Neuron (in vitro differentiated cells): ENCODE measurements around the gene MYO1E.

ENCODE experiments used
- H2AFZ ChIP-seq: one replicate; pipeline ENCODE4 v1.6.1; 2013; ENCODE audit warnings: low read depth, mild to moderate bottlenecking, inconsistent platforms, low read length, moderate library complexity
- H3K27me3 ChIP-seq: one replicate; pipeline ENCODE4 v1.6.1; 2013; ENCODE audit warnings: low read length; ENCODE audit not compliant: insufficient read depth
- H3K36me3 ChIP-seq: one replicate; pipeline ENCODE4 v1.6.1; 2013; ENCODE audit warnings: low read length; ENCODE audit not compliant: insufficient read depth
- H3K4me1 ChIP-seq: one replicate; pipeline ENCODE4 v1.6.1; 2013; ENCODE audit warnings: low read length; ENCODE audit not compliant: insufficient read depth
- H3K4me3 ChIP-seq: 2 replicates; pipeline ENCODE4 v1.5.1; 2013; ENCODE audit warnings: mild to moderate bottlenecking, low read length, moderate library complexity
- H3K9me3 ChIP-seq: one replicate; pipeline ENCODE4 v1.6.1; 2013; ENCODE audit warnings: low read length

The MYO1E gene

GRCh38 chr15:59223736-59224135, 148.9 kb downstream of the MYO1E start:
- Histone ChIP-seq H3K4me3 (no peak overlapping the region), H3K27me3 (no peaks in the 10 kb centered on the region), H3K9me3 (no peaks in the 10 kb centered on the region), H3K4me1 (no peaks in the 10 kb centered on the region), H3K36me3 (peaks cover 7% of the 10 kb centered on the region), H2AFZ (no peak overlapping the region)

GRCh38 chr15:59222906-59223550, 149.6 kb downstream of the MYO1E start:
- peaks cover 7% of the 10 kb centered on the region for H3K36me3 ChIP-seq

GRCh38 chr15:59221511-59222505, 150.9 kb downstream of the MYO1E start:
- Histone ChIP-seq H3K36me3 (peaks cover 7% of the 10 kb centered on the region), H2AFZ (no peak overlapping the region), H3K9me3 (no peaks in the 10 kb centered on the region), H3K27me3 (no peaks in the 10 kb centered on the region), H3K4me1 (no peaks in the 10 kb centered on the region), H3K4me3 (no peak overlapping the region)

More at GRCh38 chr15:59222906-59223550, 149.6 kb downstream of the MYO1E start:
- Histone ChIP-seq H3K9me3 (no peaks in the 10 kb centered on the region), H3K27me3 (no peaks in the 10 kb centered on the region), H2AFZ (no peak overlapping the region), H3K4me1 (no peaks in the 10 kb centered on the region), H3K4me3 (no peak overlapping the region)

- Histone ChIP-seq H2AFZ (no peak overlapping the region), H3K4me3 (no peak overlapping the region), H3K9me3 (no peaks in the 10 kb centered on the region), H3K27me3 (no peaks in the 10 kb centered on the region), H3K36me3 (peaks cover 4% of the 10 kb centered on the region), H3K4me1 (no peaks in the 10 kb centered on the region)
Measured at GRCh38 chr15:59218710-59219109, 154.0 kb downstream of the MYO1E start.

GRCh38 chr15:59217876-59218498, 154.7 kb downstream of the MYO1E start:
- no peaks in the 10 kb centered on the region for H3K36me3 ChIP-seq

GRCh38 chr15:59216911-59217310, 155.8 kb downstream of the MYO1E start:
- no peak overlapping the region for H3K4me3 ChIP-seq
- H3K36me3 ChIP-seq, result no peaks in the 10 kb centered on the region
- no peaks in the 10 kb centered on the region for H3K9me3 ChIP-seq

More at GRCh38 chr15:59217876-59218498, 154.7 kb downstream of the MYO1E start:
- Histone ChIP-seq H3K4me3 (no peak overlapping the region), H3K27me3 (no peaks in the 10 kb centered on the region), H2AFZ (no peak overlapping the region), H3K9me3 (no peaks in the 10 kb centered on the region), H3K4me1 (no peaks in the 10 kb centered on the region)

GRCh38 chr15:59210186-59210585, 162.5 kb downstream of the MYO1E start:
- H3K4me1 ChIP-seq, result no peaks in the 10 kb centered on the region
- no peak overlapping the region for H3K4me3 ChIP-seq
- no peak overlapping the region for H2AFZ ChIP-seq
- H3K27me3 ChIP-seq, result no peaks in the 10 kb centered on the region
- no peaks in the 10 kb centered on the region for H3K9me3 ChIP-seq
- H3K36me3 ChIP-seq, result peaks cover 14% of the 10 kb centered on the region

More at GRCh38 chr15:59216911-59217310, 155.8 kb downstream of the MYO1E start:
- Histone ChIP-seq H2AFZ (no peak overlapping the region), H3K4me1 (no peaks in the 10 kb centered on the region), H3K27me3 (no peaks in the 10 kb centered on the region)

- Histone ChIP-seq H2AFZ (no peak overlapping the region), H3K36me3 (peaks cover 14% of the 10 kb centered on the region), H3K4me3 (no peak overlapping the region), H3K9me3 (no peaks in the 10 kb centered on the region), H3K27me3 (no peaks in the 10 kb centered on the region), H3K4me1 (peaks cover 11% of the 10 kb centered on the region)
Measured at GRCh38 chr15:59208613-59209249, 163.9 kb downstream of the MYO1E start.

GRCh38 chr15:59206623-59207183, 166.0 kb downstream of the MYO1E start, which contains the start of gene LDHAL6B:
Gene LDHAL6B, plus strand, starts transcription at chr15:59206843. Its CDS starts 98 bp downstream, at chr15:59206941.
- Histone ChIP-seq H3K9me3 (no peaks in the 10 kb centered on the region), H3K4me1 (peaks cover 14% of the 10 kb centered on the region), H3K36me3 (peaks cover 18% of the 10 kb centered on the region), H3K4me3 (no peak within 1 kb of the TSS), H2AFZ (no peak within 1 kb of the TSS), H3K27me3 (no peaks in the 10 kb centered on the region)

- Histone ChIP-seq H3K36me3 (peaks cover 19% of the 10 kb centered on the region), H3K4me3 (no peak overlapping the region), H2AFZ (no peak overlapping the region), H3K4me1 (peaks cover 14% of the 10 kb centered on the region), H3K9me3 (no peaks in the 10 kb centered on the region), H3K27me3 (no peaks in the 10 kb centered on the region)
Measured at GRCh38 chr15:59205839-59206622, 166.6 kb downstream of the MYO1E start.

- H3K36me3 ChIP-seq, result peaks cover 19% of the 10 kb centered on the region
Measured at GRCh38 chr15:59203657-59204056, 169.0 kb downstream of the MYO1E start.

GRCh38 chr15:59203008-59203407, 169.7 kb downstream of the MYO1E start:
- peaks cover 14% of the 10 kb centered on the region for H3K4me1 ChIP-seq
- H3K4me3 ChIP-seq, result no peak overlapping the region
- H3K36me3 ChIP-seq, result peaks cover 14% of the 10 kb centered on the region
- H2AFZ ChIP-seq, result no peak overlapping the region
- H3K9me3 ChIP-seq, result no peaks in the 10 kb centered on the region
- no peaks in the 10 kb centered on the region for H3K27me3 ChIP-seq

More at GRCh38 chr15:59203657-59204056, 169.0 kb downstream of the MYO1E start:
- Histone ChIP-seq H3K4me1 (peaks cover 14% of the 10 kb centered on the region), H3K9me3 (no peaks in the 10 kb centered on the region), H3K4me3 (no peak overlapping the region), H2AFZ (no peak overlapping the region), H3K27me3 (no peaks in the 10 kb centered on the region)
